NB4 (cell line): ENCODE results near the gene MMAB.

Source experiments
- POLR2A ChIP-seq: IDR thresholded peaks from 2 replicates; pipeline ENCODE4 v1.6.1; 2011; ENCODE audit warnings: mild to moderate bottlenecking; ENCODE audit not compliant: insufficient read length; ENCODE audit errors: extremely low read depth
- TF ChIP-seq, protein P1 (sequence below): IDR thresholded peaks from one replicate; pipeline ENCODE4 v1.5.1; 2012; ENCODE audit warnings: low read depth, low read length
- TF ChIP-seq, protein P2 (sequence below): IDR thresholded peaks from 2 replicates; pipeline ENCODE4 v1.6.1; 2011; ENCODE audit warnings: low read depth, low read length

DNA sequence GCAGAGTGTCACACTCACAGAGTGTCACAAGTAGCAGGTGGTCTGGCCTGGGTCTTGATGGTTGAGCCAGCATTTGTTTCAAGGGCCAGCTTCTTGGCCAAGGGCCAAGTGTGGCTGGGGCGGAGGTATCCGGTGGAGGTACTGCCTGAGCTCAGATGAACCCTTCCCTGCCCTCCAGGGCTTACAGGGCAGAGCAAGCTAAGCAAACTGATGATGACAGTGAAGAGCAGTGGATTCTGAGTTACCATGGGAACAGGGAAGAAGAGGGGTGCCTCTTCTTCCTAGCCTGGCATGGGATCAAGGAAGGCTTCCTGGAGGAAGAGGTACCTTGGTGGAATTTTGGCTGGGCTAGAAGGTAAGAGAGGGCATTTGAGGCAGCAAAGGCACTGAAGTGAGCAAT, 36.0 kb upstream of the MMAB start:
- TF ChIP-seq, protein P1, sequence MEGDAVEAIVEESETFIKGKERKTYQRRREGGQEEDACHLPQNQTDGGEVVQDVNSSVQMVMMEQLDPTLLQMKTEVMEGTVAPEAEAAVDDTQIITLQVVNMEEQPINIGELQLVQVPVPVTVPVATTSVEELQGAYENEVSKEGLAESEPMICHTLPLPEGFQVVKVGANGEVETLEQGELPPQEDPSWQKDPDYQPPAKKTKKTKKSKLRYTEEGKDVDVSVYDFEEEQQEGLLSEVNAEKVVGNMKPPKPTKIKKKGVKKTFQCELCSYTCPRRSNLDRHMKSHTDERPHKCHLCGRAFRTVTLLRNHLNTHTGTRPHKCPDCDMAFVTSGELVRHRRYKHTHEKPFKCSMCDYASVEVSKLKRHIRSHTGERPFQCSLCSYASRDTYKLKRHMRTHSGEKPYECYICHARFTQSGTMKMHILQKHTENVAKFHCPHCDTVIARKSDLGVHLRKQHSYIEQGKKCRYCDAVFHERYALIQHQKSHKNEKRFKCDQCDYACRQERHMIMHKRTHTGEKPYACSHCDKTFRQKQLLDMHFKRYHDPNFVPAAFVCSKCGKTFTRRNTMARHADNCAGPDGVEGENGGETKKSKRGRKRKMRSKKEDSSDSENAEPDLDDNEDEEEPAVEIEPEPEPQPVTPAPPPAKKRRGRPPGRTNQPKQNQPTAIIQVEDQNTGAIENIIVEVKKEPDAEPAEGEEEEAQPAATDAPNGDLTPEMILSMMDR = no peak
- TF ChIP-seq POLR2A = no peak
- TF ChIP-seq, protein P2, sequence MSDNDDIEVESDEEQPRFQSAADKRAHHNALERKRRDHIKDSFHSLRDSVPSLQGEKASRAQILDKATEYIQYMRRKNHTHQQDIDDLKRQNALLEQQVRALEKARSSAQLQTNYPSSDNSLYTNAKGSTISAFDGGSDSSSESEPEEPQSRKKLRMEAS = no peak
